Measurements from ENCODE around the gene GAS2. TPM values are rescaled to one million over a fixed set of nuclear protein-coding genes. Genes with fewer than 3 reads are reported as not detected.

GAS2 gene
- polyA plus RNA-seq, 1 of the 3 experiments (the other 2 are of a cell fraction), result 0.72 TPM

DNA sequence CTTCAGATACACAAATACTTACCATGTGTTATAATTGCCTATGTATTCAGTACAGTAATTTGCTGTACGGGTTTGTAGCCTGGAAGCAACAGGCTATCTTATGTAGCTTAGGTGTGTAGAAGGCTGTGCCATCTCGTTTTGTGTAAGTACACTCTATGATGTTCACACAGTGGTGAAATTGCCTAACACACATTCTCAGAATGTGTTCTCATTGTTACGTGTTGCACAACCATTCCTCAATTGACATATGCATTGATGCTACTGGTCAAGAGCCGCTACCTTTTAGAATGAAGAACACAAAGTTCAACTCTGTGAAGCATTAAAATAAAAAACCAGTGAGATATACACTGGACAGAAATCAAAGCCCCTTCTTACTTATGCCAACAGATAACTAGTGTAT, 136.4 kb downstream of the GAS2 start:
- Histone ChIP-seq H3K9me2 (no peaks in the 10 kb centered on the region), H3K9me3 (no peaks in the 10 kb centered on the region), H3K4me1 (ENCODE audit: control insufficient read depth in 1 of 2, insufficient read depth in 2 of 2, low read depth in 1 of 2, low read length in 1 of 2) (peaks cover 0 to 6% of the 10 kb centered on the region in 2 experiments; a peak in 1 of 4 replicates), H2AFZ (ENCODE audit: low read depth) (no peak overlapping the region), H3K9ac (no peak overlapping the region), H3K4me2 (no peak overlapping the region), H3K27me3 (ENCODE audit: insufficient read depth) (no peaks in the 10 kb centered on the region), H4K20me1 (ENCODE audit: insufficient read depth) (no peaks in the 10 kb centered on the region), H3K4me3 (ENCODE audit: low read depth in 2 of 2, low read length in 1 of 2) (no peak overlapping the region), H3F3A (replicated peaks; ENCODE audit: insufficient read depth) (no peaks in the 10 kb centered on the region), H3K27ac (ENCODE audit: low read depth in 2 of 2, low read length in 1 of 2) (no peak overlapping the region), H3K36me3 (replicated peaks in 1 of 2; ENCODE audit: control insufficient read depth in 1 of 2, insufficient read depth in 2 of 2, low read length in 1 of 2) (no peaks in the 10 kb centered on the region), H3K79me2 (ENCODE audit: insufficient read depth) (no peaks in the 10 kb centered on the region)
- TF ChIP-seq GATA2 (CRISPR knock-in tag; IDR thresholded peaks at IDR 0.05) (no peak), FOSL2 (IDR thresholded peaks at IDR 0.05; ENCODE audit: borderline replicate concordance, low read depth) (no peak), EP300 (IDR thresholded peaks at IDR 0.05; ENCODE audit: borderline replicate concordance in 1 of 2, low read depth in 1 of 2, low read length in 1 of 2) (no peak), NFIC (IDR thresholded peaks at IDR 0.05; ENCODE audit: borderline replicate concordance) (no peak), IRF3 (IDR thresholded peaks at IDR 0.05; ENCODE audit: low read depth, low read length) (no peak), RCOR1 (IDR thresholded peaks at IDR 0.05; ENCODE audit: low read length) (no peak), POLR2AphosphoS5 (IDR thresholded peaks at IDR 0.05; ENCODE audit: low read depth, low read length) (no peak), FOXM1 (IDR thresholded peaks at IDR 0.05; ENCODE audit: low read depth) (no peak), MXI1 (IDR thresholded peaks at IDR 0.05; ENCODE audit: low read depth, low read length) (no peak), RAD21 (IDR thresholded peaks at IDR 0.05; ENCODE audit: low read length) (no peak), SIN3A (IDR thresholded peaks at IDR 0.05; ENCODE audit: borderline replicate concordance, low read depth, low read length) (no peak), NRF1 (IDR thresholded peaks at IDR 0.05; ENCODE audit: low read depth, low read length) (no peak), RXRA (IDR thresholded peaks at IDR 0.05; ENCODE audit: borderline replicate concordance, low read depth) (no peak), USF2 (IDR thresholded peaks at IDR 0.05; ENCODE audit: borderline replicate concordance, low read depth, low read length) (no peak)
- TF ChIP-seq, protein P1, sequence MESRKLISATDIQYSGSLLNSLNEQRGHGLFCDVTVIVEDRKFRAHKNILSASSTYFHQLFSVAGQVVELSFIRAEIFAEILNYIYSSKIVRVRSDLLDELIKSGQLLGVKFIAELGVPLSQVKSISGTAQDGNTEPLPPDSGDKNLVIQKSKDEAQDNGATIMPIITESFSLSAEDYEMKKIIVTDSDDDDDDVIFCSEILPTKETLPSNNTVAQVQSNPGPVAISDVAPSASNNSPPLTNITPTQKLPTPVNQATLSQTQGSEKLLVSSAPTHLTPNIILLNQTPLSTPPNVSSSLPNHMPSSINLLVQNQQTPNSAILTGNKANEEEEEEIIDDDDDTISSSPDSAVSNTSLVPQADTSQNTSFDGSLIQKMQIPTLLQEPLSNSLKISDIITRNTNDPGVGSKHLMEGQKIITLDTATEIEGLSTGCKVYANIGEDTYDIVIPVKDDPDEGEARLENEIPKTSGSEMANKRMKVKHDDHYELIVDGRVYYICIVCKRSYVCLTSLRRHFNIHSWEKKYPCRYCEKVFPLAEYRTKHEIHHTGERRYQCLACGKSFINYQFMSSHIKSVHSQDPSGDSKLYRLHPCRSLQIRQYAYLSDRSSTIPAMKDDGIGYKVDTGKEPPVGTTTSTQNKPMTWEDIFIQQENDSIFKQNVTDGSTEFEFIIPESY (IDR thresholded peaks at IDR 0.05; ENCODE audit: borderline replicate concordance, low read depth), result no peak
- TF ChIP-seq, protein P2, sequence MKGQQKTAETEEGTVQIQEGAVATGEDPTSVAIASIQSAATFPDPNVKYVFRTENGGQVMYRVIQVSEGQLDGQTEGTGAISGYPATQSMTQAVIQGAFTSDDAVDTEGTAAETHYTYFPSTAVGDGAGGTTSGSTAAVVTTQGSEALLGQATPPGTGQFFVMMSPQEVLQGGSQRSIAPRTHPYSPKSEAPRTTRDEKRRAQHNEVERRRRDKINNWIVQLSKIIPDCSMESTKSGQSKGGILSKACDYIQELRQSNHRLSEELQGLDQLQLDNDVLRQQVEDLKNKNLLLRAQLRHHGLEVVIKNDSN (IDR thresholded peaks at IDR 0.05; ENCODE audit: borderline replicate concordance, low read depth), result no peak
- 59% methylated on average over 4 of the region's 4 CpGs for WGBS (ENCODE audit: low lambda C conversion rate)
- DNase-seq, result no peak
- ChIA-PET POLR2A (no interaction called here), CTCF (no interaction called here)

Data from SK-N-SH (cell line).